ENCODE results near the gene SDK2.

Gene SDK2

GRCh38 chr17:73481676-73482075, 162.6 kb downstream of the SDK2 start:
- no peaks in the 10 kb centered on the region; the same call in 1 of the 2 replicates for H3K27me3 ChIP-seq (ENCODE audit: control insufficient read depth, low read length)
- H3F3A ChIP-seq (ENCODE audit: control insufficient read depth, insufficient read depth), result no peaks in the 10 kb centered on the region
- no peaks in the 10 kb centered on the region for H3K4me1 ChIP-seq (ENCODE audit: control insufficient read depth, low read length)
- H3K36me3 ChIP-seq (ENCODE audit: control insufficient read depth, low read length), result no peaks in the 10 kb centered on the region
- no peaks in the 10 kb centered on the region for H4K20me1 ChIP-seq (ENCODE audit: control insufficient read depth, insufficient read depth, low read depth, low read length)
- no peak overlapping the region for H3K4me3 ChIP-seq (ENCODE audit: low read length)
- no peaks in the 10 kb centered on the region for H3K9me2 ChIP-seq (replicated peaks; ENCODE audit: control insufficient read depth, low read length)
- TF ChIP-seq EZH2phosphoT487 (IDR thresholded peaks at IDR 0.05; ENCODE audit: borderline replicate concordance, low read length) (no peak), CTCF (IDR thresholded peaks at IDR 0.05; ENCODE audit: low read depth, low read length, poor library complexity, severe bottlenecking) (no peak)
- no peak overlapping the region for H3K27ac ChIP-seq (ENCODE audit: low read depth, low read length)
- no peaks in the 10 kb centered on the region for H3K79me2 ChIP-seq (ENCODE audit: control insufficient read depth, low read length)
- H3K4me2 ChIP-seq (ENCODE audit: low read length), result no peak overlapping the region
- H3K9me3 ChIP-seq (ENCODE audit: control insufficient read depth, insufficient read depth, low read length), result peaks cover 9% of the 10 kb centered on the region; the same call in 1 of the 2 replicates

- Histone ChIP-seq H3K27me3 (ENCODE audit: control insufficient read depth, low read length) (no peaks in the 10 kb centered on the region; the same call in 1 of the 2 replicates), H3K27ac (ENCODE audit: low read depth, low read length) (no peak overlapping the region), H3K9me3 (ENCODE audit: control insufficient read depth, insufficient read depth, low read length) (peaks cover 9% of the 10 kb centered on the region; the same call in 1 of the 2 replicates), H3K4me2 (ENCODE audit: low read length) (no peak overlapping the region), H3F3A (ENCODE audit: control insufficient read depth, insufficient read depth) (no peaks in the 10 kb centered on the region), H3K4me1 (ENCODE audit: control insufficient read depth, low read length) (no peaks in the 10 kb centered on the region), H4K20me1 (ENCODE audit: control insufficient read depth, insufficient read depth, low read depth, low read length) (no peaks in the 10 kb centered on the region), H3K79me2 (ENCODE audit: control insufficient read depth, low read length) (no peaks in the 10 kb centered on the region), H3K4me3 (ENCODE audit: low read length) (no peak overlapping the region), H3K36me3 (ENCODE audit: control insufficient read depth, low read length) (no peaks in the 10 kb centered on the region), H3K9me2 (replicated peaks; ENCODE audit: control insufficient read depth, low read length) (no peaks in the 10 kb centered on the region)
- TF ChIP-seq EZH2phosphoT487 (IDR thresholded peaks at IDR 0.05; ENCODE audit: borderline replicate concordance, low read length), result no peak
- no peak for TF ChIP-seq CTCF (IDR thresholded peaks at IDR 0.05; ENCODE audit: low read depth, low read length, poor library complexity, severe bottlenecking)
These were observed 163.5 kb downstream of the SDK2 start for GRCh38 chr17:73480740-73481139.

- no peaks in the 10 kb centered on the region for H3K4me1 ChIP-seq (ENCODE audit: control insufficient read depth, low read length)
- no peaks in the 10 kb centered on the region for H3K36me3 ChIP-seq (ENCODE audit: control insufficient read depth, low read length)
- H3K4me3 ChIP-seq (ENCODE audit: low read length), result no peak overlapping the region
- no peak overlapping the region for H3K27ac ChIP-seq (ENCODE audit: low read depth, low read length)
- no peaks in the 10 kb centered on the region for H3F3A ChIP-seq (ENCODE audit: control insufficient read depth, insufficient read depth)
- no peaks in the 10 kb centered on the region; the same call in 1 of the 2 replicates for H3K27me3 ChIP-seq (ENCODE audit: control insufficient read depth, low read length)
- no peak for TF ChIP-seq EZH2phosphoT487 (IDR thresholded peaks at IDR 0.05; ENCODE audit: borderline replicate concordance, low read length)
- TF ChIP-seq CTCF (IDR thresholded peaks at IDR 0.05; ENCODE audit: low read depth, low read length, poor library complexity, severe bottlenecking), result no peak
- H3K4me2 ChIP-seq (ENCODE audit: low read length), result no peak overlapping the region
- H3K79me2 ChIP-seq (ENCODE audit: control insufficient read depth, low read length), result no peaks in the 10 kb centered on the region
- no peaks in the 10 kb centered on the region for H3K9me3 ChIP-seq (ENCODE audit: control insufficient read depth, insufficient read depth, low read length)
- H4K20me1 ChIP-seq (ENCODE audit: control insufficient read depth, insufficient read depth, low read depth, low read length), result no peaks in the 10 kb centered on the region
- no peaks in the 10 kb centered on the region for H3K9me2 ChIP-seq (replicated peaks; ENCODE audit: control insufficient read depth, low read length)
These were observed 165.3 kb downstream of the SDK2 start for GRCh38 chr17:73478768-73479424.

Data from DOHH2 (cell line).